Omental fat pad (tissue), 4 donors: ENCODE data around the gene SLC24A3. TPM values are rescaled to one million over a fixed set of nuclear protein-coding genes. Genes with fewer than 3 reads are reported as not detected.

ENCODE experiments used
- ATAC-seq: fragments of 150-250 bp; one replicate; pipeline ENCODE4 v1.9.1; 2016; ENCODE audit warnings: mild to moderate bottlenecking, moderate library complexity; ENCODE audit not compliant: low FRiP score
- DNase-seq: peaks from one replicate; pipeline ENCODE4 v3.0.0-alpha.2; 2019; ENCODE audit warnings: low spot score
- total RNA-seq, 4 donors: library from RNA; depleted of rRNA; stranded (reverse); fragments of >200 nt; gene quantifications; one replicate each; pipeline ENCODE4 v1.1.0, GENCODE V29; 2016
- TF ChIP-seq, protein P1 (sequence below), 3 donors: fragments of 450-650 bp; IDR thresholded peaks; one replicate each; pipeline ENCODE4 v1.5.1; 2016 to 2017; ENCODE audit warnings: antibody characterized with exemption in 3 of 3, mild to moderate bottlenecking in 3 of 3, moderate library complexity in 2 of 3

Gene SLC24A3
- total RNA-seq, 4 donors from 2014 or later = 6.3 to 14.0 (median 9.2) TPM

- TF ChIP-seq, protein P1, sequence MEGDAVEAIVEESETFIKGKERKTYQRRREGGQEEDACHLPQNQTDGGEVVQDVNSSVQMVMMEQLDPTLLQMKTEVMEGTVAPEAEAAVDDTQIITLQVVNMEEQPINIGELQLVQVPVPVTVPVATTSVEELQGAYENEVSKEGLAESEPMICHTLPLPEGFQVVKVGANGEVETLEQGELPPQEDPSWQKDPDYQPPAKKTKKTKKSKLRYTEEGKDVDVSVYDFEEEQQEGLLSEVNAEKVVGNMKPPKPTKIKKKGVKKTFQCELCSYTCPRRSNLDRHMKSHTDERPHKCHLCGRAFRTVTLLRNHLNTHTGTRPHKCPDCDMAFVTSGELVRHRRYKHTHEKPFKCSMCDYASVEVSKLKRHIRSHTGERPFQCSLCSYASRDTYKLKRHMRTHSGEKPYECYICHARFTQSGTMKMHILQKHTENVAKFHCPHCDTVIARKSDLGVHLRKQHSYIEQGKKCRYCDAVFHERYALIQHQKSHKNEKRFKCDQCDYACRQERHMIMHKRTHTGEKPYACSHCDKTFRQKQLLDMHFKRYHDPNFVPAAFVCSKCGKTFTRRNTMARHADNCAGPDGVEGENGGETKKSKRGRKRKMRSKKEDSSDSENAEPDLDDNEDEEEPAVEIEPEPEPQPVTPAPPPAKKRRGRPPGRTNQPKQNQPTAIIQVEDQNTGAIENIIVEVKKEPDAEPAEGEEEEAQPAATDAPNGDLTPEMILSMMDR (IDR thresholded peaks at IDR 0.05) = no peak
- ATAC-seq (no peak), DNase-seq (no peak)
Observed at GRCh38 chr20:19387251-19387650, 174.8 kb downstream of the SLC24A3 start.

- ATAC-seq = no peak
- TF ChIP-seq, protein P1 (IDR thresholded peaks at IDR 0.05) = no peak
- no peak for DNase-seq
Observed at GRCh38 chr20:19392344-19393130, 180.1 kb downstream of the SLC24A3 start.

DNA sequence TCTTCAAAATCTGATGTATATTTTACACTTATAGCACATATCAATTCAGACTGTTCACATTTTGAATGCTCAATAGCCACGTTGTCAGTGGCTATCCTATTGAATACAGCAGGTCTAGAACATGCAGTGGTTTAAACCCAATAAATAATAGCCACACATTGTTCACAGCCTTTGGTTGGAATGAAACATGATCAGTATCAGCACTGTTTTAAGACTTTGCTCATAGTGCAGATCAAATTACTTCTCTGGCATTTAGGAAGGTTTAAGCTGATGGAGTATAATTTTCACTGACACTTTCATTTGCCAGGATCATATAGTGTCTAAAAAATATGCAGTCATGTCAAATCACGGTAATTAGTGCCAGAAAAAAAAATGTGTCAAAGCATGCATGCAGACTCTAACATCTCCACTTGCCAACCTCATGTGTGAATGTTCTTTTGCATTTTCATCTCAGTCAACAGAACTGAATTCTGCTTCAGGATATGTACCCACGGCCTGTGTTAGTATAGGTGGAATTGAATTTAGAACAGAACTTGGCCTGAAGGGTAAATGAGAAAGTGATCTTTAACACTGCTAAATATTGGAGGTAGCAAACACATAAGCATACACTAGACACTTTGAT lies 184.1 kb downstream of the SLC24A3 start:
- DNase-seq = no peak
- TF ChIP-seq, protein P1 (IDR thresholded peaks at IDR 0.05) = no peak

DNA sequence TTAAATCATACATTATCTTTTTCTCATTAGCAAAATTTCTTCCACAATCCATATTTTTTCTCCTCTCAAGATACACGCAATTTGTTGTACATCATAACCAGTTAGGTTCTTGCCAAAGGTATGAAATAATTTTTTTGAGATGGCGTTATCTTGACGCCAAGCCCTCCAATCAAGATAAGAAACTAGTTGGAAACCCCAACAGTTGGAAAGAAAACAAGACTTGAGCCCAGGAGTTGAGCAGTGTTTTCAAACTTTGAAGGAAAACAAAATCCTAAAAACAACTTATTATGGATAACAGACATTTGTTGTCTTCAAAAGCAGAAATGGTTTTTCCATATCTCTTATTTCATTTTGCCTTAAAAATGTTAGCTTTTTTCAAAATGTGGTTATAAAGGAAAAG lies 184.8 kb downstream of the SLC24A3 start:
- TF ChIP-seq, protein P1 (IDR thresholded peaks at IDR 0.05) = no peak
- no peak for ATAC-seq
- no peak for DNase-seq

More for the DNA sequence above, 184.1 kb downstream of the SLC24A3 start:
- no peak for ATAC-seq

DNA sequence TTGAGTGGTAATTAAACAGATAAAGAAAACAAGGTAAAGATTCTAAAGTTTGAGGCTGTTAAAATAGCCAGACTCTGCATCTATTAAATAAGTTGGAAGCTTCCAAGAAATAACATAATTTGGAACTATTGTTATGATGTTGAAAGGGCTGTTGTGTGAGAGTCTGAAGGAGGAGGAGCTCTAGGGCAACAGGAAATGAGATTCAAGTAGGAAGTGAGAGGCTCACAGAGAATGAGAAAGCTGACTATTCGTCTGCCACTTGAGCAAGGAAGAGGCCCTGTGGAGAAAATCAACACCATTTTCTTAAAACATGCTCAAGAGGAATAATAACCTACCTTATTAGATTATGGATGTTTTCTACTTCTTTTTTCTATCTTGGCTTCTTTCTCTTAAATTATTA lies 185.2 kb downstream of the SLC24A3 start:
- ATAC-seq = no peak

DNA sequence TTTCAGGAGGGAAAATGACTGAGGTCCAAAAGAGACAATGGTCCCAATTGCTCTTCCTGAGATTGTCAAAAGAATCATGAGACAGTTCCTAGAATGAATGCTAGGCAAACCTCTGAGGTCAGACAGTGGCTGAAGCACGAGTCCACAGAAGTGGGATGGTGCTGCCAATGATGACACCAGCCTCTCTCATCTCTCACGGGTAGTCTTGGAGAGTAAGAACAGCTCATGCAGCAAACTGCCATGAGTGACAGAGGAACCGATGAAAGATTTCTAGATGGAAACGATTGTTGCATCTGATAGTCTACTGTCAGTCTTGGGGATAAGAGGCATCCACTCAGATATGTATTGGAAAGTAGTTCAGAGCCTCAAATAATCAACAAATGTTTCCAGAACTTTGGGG lies 188.7 kb downstream of the SLC24A3 start:
- DNase-seq = no peak
- TF ChIP-seq, protein P1 (IDR thresholded peaks at IDR 0.05) = no peak
- ATAC-seq = no peak

More for the DNA sequence above, 185.2 kb downstream of the SLC24A3 start:
- DNase-seq = no peak
- TF ChIP-seq, protein P1 (IDR thresholded peaks at IDR 0.05) = no peak

GRCh38 chr20:19403549-19403948 lies 191.1 kb downstream of the SLC24A3 start:
- no peak for DNase-seq
- TF ChIP-seq, protein P1 (IDR thresholded peaks at IDR 0.05) = no peak
- no peak for ATAC-seq
